ENCODE measurements around the gene SLC35B1. TPM values are rescaled to one million over a fixed set of nuclear protein-coding genes. Genes with fewer than 3 reads are reported as not detected.
"Not testable (repeated sequence)": the region's sequence is repeated elsewhere in the genome, so short reads cannot be mapped to it uniquely, and the experiment has no call there.

SLC35B1 gene
- total RNA-seq, 2 experiments from 2014 or later = 50.4 TPM

DNA sequence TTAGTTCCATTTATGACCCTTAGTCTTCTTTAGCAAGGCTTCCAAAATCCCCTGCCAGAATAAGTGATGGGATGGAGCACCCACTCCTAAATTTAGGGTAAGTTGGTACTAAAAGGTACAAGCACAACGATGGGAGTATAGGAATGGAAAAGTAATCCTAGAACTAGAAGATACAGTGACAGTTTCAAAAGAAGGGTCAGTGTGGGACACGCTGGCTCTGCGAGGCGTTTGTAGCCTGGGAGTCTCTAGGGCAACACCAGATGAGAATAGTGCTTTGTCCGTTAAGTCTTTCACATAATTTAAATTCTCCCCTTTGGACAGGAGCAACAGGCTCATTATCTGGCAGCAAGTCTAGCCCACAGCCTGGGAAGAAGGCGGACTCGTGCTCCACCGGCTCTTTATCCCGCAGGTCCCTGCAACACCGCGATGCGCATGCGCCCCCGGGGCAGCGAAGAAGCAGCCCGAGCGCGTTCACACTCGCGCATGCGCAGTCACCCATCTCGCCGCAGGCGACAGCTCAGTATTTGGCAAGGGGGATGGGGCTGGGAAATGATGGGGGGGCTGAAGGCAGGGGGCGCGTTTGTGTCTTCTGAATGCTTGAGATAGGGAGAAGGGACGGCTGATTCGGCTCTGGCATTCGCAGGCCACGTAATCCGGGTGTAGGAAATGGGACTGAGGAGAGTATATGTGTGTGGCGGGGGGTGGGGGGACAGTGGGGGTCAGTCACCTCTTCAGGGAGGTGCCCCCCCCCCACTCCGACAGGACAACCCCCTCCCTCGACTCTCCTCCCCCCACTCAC is 30.4 kb downstream of the SLC35B1 start:
- Mint-ChIP-seq H3K9me3 (no peaks in the 10 kb centered on the region), H3K4me1 (peaks cover 45% of the 10 kb centered on the region), H3K36me3 (ENCODE audit: low read depth) (peaks cover 25% of the 10 kb centered on the region), H3K27me3 (peaks cover 5% of the 10 kb centered on the region), H3K4me3 (peak overlapping the region; percentile 92), H3K27ac (peak overlapping the region; percentile 98)
- POLR2A ChIA-PET = interaction anchor here (0.8 to 3.3 kb wide), 11 partner anchors 11 to 1782 kb away, joined by 3 to 21 read pairs (median 4); partner anchors contain the start of genes NXPH3 and SLC35B1
- CTCF ChIA-PET = interaction anchor here (0.6 to 1.7 kb wide), 7 partner anchors 30 to 417 kb away, joined by 3 to 8 read pairs (median 3); partner anchors contain the start of genes NXPH3 and SLC35B1
- peak; percentile 96 for DNase-seq

DNA sequence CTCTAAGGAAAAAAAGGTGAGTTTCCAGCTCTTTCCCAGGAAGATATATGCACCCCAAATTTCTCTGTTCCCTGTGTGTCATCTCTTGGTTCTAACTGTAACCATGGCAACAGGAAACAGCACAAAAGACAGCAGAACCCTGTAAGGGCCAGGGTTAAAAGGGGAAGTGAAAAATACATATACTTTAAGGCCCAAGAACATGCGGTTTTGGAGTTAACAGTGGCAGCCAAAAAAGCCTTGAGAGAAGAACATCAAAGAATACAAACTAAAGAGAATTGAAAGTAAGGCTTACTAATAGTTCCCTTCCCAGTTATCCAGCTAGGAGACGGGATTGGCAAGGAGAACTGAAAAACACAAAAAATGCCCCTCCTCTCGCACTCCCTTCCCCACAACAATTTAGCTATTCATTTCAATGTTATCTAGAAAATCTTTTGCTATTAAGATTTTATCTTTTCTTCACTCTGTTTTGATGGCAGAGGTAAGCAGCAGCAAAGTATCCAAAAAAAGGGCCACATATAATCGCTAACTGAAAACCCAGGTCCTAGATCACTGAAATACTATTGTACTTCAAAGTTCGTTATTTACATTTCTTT is 31.4 kb downstream of the SLC35B1 start:
- Mint-ChIP-seq H3K27ac (peak overlapping the region; percentile 98), H3K36me3 (ENCODE audit: low read depth) (peaks cover 27% of the 10 kb centered on the region), H3K9me3 (no peaks in the 10 kb centered on the region), H3K4me3 (peak overlapping the region; percentile 92), H3K4me1 (peaks cover 47% of the 10 kb centered on the region), H3K27me3 (peaks cover 2% of the 10 kb centered on the region)
- ChIA-PET CTCF (interaction anchor here (0.7 to 1.7 kb wide), 3 partner anchors 15 to 107 kb away, joined by 3 to 8 read pairs (median 6); no protein-coding TSS in a partner anchor), POLR2A (interaction anchor here (0.6 to 1.1 kb wide), 4 partner anchors 10 to 316 kb away, joined by 3 to 4 read pairs (median 4); partner anchors contain the start of gene NXPH3)
- peak; percentile 27 for DNase-seq

DNA sequence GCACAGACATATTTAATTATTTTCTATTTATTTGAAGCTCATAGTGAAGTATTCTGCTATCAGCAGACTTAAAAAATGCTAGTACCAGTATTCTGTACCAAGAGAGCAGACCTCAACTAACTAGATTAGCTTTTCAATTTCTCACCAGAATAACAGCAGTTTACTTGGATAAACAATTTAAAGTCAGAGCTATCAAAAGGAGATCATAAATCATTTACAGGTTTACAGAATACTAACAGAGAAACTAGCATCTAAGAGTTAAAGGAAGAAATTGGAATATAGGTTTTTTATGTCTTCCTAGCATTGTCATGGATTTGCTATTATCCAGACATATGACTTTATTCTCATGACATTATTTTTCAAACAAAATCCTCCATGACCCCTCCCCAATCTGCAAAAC is 33.3 kb downstream of the SLC35B1 start:
- peaks cover 53% of the 10 kb centered on the region for H3K4me1 Mint-ChIP-seq
- DNase-seq = no peak
- H3K36me3 Mint-ChIP-seq (ENCODE audit: low read depth) = peaks cover 27% of the 10 kb centered on the region
- CTCF ChIA-PET = interaction anchor here (0.6 to 1.2 kb wide), 4 partner anchors 13 to 107 kb away, joined by 3 to 5 read pairs (median 4); no protein-coding TSS in a partner anchor
- POLR2A ChIA-PET = interaction anchor here (1.2 kb wide), 1 partner anchor 78 kb away, joined by 3 read pairs; no protein-coding TSS in a partner anchor
- H3K27ac Mint-ChIP-seq = no peak overlapping the region
- H3K9me3 Mint-ChIP-seq = no peaks in the 10 kb centered on the region
- no peak overlapping the region for H3K4me3 Mint-ChIP-seq
- H3K27me3 Mint-ChIP-seq = peaks cover 2% of the 10 kb centered on the region

DNA sequence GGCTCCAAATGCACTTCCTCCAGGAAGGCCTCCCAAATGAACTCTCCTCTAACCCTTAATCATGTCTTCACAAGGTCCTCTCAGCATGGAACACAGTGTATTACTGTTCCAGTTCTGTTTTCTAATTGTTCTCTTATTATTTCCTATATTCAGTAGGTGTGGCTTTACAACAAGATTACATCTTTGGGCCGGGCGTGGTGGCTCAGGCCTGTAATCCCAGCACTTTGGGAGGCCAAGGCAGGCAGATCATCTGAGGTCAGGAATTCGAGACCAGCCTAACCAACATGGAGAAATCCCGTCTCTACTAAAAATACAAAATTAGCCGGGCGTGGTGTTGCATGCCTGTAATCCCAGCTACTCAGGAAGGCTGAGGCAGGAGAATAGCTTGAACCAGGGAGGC is 34.1 kb downstream of the SLC35B1 start:
- CTCF ChIA-PET = interaction anchor here (1.0 to 1.2 kb wide), 3 partner anchors 27 to 106 kb away, joined by 3 to 5 read pairs (median 4); no protein-coding TSS in a partner anchor
- H3K27me3 Mint-ChIP-seq, POLR2A ChIA-PET, H3K4me3 Mint-ChIP-seq, H3K27ac Mint-ChIP-seq, DNase-seq, H3K9me3 Mint-ChIP-seq: not testable (repeated sequence)
- peaks cover 53% of the 10 kb centered on the region for H3K4me1 Mint-ChIP-seq
- peaks cover 27% of the 10 kb centered on the region for H3K36me3 Mint-ChIP-seq (ENCODE audit: low read depth)

DNA sequence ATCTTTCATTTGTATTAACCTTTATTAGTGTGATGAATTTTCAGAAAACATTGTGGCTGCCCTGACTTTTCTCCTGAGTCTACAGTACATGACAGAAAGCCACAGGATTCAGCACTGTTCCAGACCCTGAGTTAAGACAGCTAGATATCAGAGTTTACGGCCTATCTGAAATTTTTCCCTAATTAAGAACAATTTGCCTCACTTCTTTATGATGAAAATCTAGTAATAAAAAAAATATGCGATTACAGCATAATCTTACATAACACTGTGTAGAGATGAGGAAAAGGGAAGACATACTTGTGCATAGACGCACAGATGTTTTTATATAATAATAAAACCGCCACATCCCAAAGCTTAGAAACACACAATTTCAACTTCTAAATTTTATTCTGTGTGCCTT is 37.1 kb downstream of the SLC35B1 start:
- peaks cover 30% of the 10 kb centered on the region for H3K4me1 Mint-ChIP-seq
- H3K27ac Mint-ChIP-seq = no peak overlapping the region
- POLR2A ChIA-PET = no interaction called here
- no peak for DNase-seq
- no peaks in the 10 kb centered on the region for H3K27me3 Mint-ChIP-seq
- CTCF ChIA-PET = interaction anchor here (0.7 to 1.2 kb wide), 5 partner anchors 9 to 417 kb away, joined by 3 to 4 read pairs (median 3); partner anchors contain the start of gene NXPH3
- no peaks in the 10 kb centered on the region for H3K9me3 Mint-ChIP-seq
- no peak overlapping the region for H3K4me3 Mint-ChIP-seq
- peaks cover 29% of the 10 kb centered on the region for H3K36me3 Mint-ChIP-seq (ENCODE audit: low read depth)

DNA sequence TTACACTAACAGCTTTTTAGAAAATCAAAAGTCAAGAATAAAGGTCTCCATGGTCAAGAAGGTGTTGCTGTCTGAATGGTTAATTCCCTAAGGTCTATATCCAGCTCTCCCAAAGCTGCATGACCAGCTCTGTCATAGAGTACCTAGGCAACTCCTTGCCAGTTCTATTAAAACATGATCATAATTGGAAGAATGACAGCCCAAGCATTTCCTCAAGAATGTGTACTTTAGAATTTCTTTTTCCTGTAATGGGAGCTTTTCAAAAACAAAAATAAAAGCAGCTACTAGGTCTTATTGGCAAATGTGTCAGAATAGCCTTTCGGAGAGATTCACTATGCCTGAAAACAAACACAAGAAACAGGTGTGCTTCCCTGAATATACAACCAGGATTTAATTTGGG is 37.8 kb downstream of the SLC35B1 start:
- no peak overlapping the region for H3K27ac Mint-ChIP-seq
- no peaks in the 10 kb centered on the region for H3K9me3 Mint-ChIP-seq
- DNase-seq = no peak
- H3K4me3 Mint-ChIP-seq = no peak overlapping the region
- ChIA-PET CTCF (interaction anchor here (1.2 kb wide), 1 partner anchor 24 kb away, joined by 3 read pairs; no protein-coding TSS in a partner anchor), POLR2A (no interaction called here)
- peaks cover 24% of the 10 kb centered on the region for H3K4me1 Mint-ChIP-seq
- no peaks in the 10 kb centered on the region for H3K27me3 Mint-ChIP-seq
- H3K36me3 Mint-ChIP-seq (ENCODE audit: low read depth) = peaks cover 23% of the 10 kb centered on the region

DNA sequence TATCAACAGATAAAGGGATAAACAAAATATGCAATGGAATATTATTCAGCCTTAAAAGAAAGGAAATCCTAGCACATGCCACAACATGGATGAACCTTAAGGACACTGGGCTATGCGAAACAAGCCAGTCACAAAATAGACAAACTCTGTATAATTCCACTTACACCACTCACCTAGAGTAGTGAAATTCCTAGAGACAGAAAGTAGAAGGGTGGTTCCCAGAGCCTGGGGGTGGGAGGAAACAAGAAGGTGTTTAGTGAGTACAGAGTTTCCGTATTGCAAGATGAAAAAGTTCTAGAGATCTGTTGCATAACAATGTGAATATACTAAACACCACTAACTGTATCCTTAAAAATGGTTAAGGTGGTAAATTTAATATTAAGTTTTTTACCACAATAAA is 39.9 kb downstream of the SLC35B1 start:
- no peak for DNase-seq
- Mint-ChIP-seq H3K9me3 (no peaks in the 10 kb centered on the region), H3K27ac (no peak overlapping the region), H3K27me3 (no peaks in the 10 kb centered on the region), H3K36me3 (ENCODE audit: low read depth) (peaks cover 19% of the 10 kb centered on the region), H3K4me3 (no peak overlapping the region), H3K4me1 (peaks cover 19% of the 10 kb centered on the region)
- CTCF ChIA-PET = no interaction called here
- POLR2A ChIA-PET = no interaction called here

DNA sequence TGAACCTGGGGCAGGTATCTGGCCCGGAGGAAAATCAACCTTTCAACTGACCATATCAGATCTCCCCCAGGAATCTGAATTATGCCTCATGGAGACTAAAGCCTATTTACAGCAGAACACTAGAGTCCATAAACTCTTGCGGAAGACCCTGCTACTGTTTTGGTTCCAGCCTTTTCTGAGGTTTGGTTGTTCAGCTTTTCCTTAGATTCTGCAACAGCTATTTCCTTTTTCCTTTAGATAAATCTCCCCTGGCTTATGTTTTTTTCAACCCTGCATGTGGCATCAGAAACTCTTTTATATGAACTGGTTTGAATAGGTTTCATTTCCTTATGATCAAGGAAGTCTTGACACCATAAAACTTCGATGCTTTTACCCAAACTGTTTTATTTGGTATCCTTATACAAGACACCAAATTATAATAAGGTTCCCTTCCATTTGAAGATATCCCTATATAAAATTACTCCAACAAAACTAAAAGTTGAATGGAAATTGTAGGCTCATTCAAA is 43.0 kb downstream of the SLC35B1 start:
- Mint-ChIP-seq H3K36me3 (ENCODE audit: low read depth) (peaks cover 29% of the 10 kb centered on the region), H3K4me3 (no peak overlapping the region), H3K27me3 (no peaks in the 10 kb centered on the region), H3K4me1 (peaks cover 18% of the 10 kb centered on the region), H3K27ac (no peak overlapping the region), H3K9me3 (no peaks in the 10 kb centered on the region)
- DNase-seq = no peak
- ChIA-PET CTCF (no interaction called here), POLR2A (no interaction called here)

DNA sequence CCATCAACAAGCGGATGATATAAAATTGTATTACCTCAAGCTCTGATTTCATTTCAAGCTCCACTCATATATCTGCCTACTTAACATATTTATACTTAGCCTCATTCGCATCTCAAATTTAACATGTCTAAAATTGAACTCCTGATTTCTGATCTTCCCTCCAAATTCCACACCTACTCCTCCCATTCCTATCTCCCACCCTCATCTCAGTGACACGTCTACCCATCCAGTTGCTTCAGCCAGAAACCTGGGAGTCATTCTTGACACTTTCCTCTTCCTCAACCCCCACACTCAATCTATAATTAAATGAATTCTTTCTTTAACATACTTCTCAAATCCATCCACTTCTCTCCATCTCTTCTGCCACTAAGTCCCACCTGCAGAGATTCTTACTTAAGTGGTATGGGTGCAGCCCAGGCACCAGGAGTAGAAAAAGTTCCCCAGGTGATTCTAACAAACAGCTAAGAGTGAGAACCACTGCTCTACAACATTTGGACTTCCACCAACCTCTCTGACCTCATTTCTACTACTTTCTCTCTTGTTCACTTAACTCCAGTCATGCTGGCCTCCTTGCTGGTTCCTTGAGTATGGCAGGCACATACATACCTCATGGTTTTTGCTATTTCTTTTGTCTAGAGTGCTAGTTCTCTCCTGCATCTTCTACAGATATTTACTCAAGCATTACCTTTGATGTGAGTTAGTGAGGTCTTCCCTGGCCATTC is 47.9 kb downstream of the SLC35B1 start:
- H3K4me1 Mint-ChIP-seq = peaks cover 22% of the 10 kb centered on the region
- H3K4me3 Mint-ChIP-seq = no peak overlapping the region
- peaks cover 27% of the 10 kb centered on the region for H3K36me3 Mint-ChIP-seq (ENCODE audit: low read depth)
- no peaks in the 10 kb centered on the region for H3K9me3 Mint-ChIP-seq
- DNase-seq = no peak
- H3K27me3 Mint-ChIP-seq = no peaks in the 10 kb centered on the region
- ChIA-PET CTCF (no interaction called here), POLR2A (interaction anchor here (1.6 kb wide), 1 partner anchor 13 kb away, joined by 4 read pairs; no protein-coding TSS in a partner anchor)
- H3K27ac Mint-ChIP-seq = no peak overlapping the region

DNA sequence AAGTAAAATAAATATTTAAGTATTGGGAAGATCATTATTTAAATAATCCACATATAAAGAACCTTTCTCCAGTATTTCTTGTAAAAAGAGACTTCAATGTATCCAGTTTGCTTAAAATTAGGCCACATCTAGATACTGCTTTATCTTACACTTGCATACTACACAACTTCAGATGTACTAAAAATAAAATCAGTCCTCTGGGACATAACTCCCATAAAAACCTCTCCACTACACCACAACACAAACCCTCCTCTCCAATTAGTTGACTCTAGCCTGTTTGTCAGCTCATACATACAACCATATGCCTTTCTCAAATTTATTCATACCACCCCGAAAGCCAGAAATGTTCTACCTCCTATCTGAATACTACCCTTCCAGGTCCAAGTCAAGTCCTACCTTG is 51.5 kb downstream of the SLC35B1 start:
- Mint-ChIP-seq H3K27ac (no peak overlapping the region), H3K27me3 (no peaks in the 10 kb centered on the region), H3K36me3 (ENCODE audit: low read depth) (peaks cover 18% of the 10 kb centered on the region), H3K4me3 (no peak overlapping the region), H3K4me1 (peaks cover 15% of the 10 kb centered on the region), H3K9me3 (no peaks in the 10 kb centered on the region)
- ChIA-PET CTCF (interaction anchor here (0.5 kb wide), 1 partner anchor 10 kb away, joined by 4 read pairs; no protein-coding TSS in a partner anchor), POLR2A (no interaction called here)
- DNase-seq = no peak

All from activated CD4-positive, alpha-beta memory T cell treated with anti-CD3 and anti-CD28 coated beads, Interleukin-2, amount 10 ng/mL, durations not matched to agents 7 days and 5 days (primary cell).